ENCODE measurements around the gene SPATA21.

DNA sequence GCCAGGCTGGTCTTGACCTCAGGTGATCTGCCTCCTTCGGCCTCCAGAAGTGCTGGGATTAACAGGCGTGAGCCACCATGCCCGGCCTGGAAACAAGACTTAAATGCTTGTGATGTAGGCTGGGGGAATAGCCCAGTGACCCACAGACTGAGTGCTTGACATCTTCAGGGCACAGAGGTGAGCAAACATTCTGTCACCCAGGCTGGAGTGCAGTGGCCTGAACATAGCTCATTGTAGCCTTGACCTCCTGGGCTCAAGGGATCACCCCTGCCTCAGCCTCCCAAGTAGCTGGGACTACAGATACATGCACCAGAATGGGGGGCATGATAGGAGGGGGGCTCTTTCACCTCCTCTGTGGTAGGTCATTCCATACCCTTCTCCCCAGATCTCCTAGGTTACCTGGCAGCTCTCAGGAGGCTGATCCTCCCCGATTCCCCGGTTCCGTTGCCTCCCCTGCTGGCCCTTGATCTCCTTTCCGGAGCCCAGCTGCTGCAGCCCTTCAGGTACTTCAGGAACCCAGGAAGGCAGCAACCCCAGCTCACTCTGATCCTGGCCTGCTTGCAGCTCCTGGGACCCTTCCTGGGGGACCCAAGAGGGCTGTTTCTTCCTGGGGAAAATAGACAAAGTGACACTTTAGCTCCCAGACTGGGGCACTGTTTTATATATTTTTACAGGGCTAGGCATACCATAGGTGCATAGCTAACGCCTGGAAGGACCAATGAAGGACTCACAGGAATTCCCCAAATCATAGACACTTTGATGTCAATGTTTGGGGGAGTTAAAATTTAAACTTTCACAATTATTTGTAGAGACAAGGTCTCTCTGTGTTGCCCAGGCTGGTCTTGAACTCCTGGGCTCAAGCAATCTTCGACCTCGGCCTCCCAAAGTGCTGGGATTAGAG lies 11.8 kb downstream of the SPATA21 start:
- TF ChIP-seq POLR2AphosphoS5 (IDR thresholded peaks at IDR 0.05; ENCODE audit: low read depth, low read length) = no peak
- no peak for TF ChIP-seq FOXP2 (optimal IDR thresholded peaks at IDR 0.05; ENCODE audit: borderline replicate concordance, extremely low read depth, extremely low read length, insufficient read depth)

All from PFSK-1 (cell line).